H1 (cell line): ENCODE results near the gene PCED1B. TPM values are rescaled to one million over a fixed set of nuclear protein-coding genes. Genes with fewer than 3 reads are reported as not detected.

Source experiments
- CTCF ChIA-PET: fragments of 300-600 bp; sonication (Branson Sonifier 250); formaldehyde crosslinking; loops from one replicate; lab custom pipeline; 2021; ENCODE audit not compliant: partially characterized antibody; lab: Charles Lee
- POLR2A ChIA-PET: fragments of 300-600 bp; sonication (Branson Sonifier 250); formaldehyde crosslinking; loops from one replicate; lab custom pipeline; 2021; ENCODE audit warnings: inconsistent platforms; ENCODE audit not compliant: partially characterized antibody; lab: Charles Lee
- DNase-seq, 2 experiments: peaks; one replicate each; pipeline versions ENCODE4 v3.0.0 to v3.0.0-alpha.2; 2010 to 2022; ENCODE audit warnings: low spot score in 2 of 2, low read depth in 1 of 2, mixed read lengths in 1 of 2
- FAIRE-seq: peaks from 2 replicates; lab custom pipeline; 2011; peaks lifted over from hg19 to GRCh38; lab: Jason Lieb, UNC
- H2AFZ ChIP-seq: 2 replicates; pipeline ENCODE4 v1.8.1; 2012; ENCODE audit warnings: low read length, inconsistent platforms
- H2AK5ac ChIP-seq: 2 replicates; pipeline ENCODE4 v1.6.1; 2013; ENCODE audit warnings: low read depth, low read length
- H2BK120ac ChIP-seq: replicated peaks from 2 replicates; pipeline ENCODE3; 2013; ENCODE audit warnings: low read depth, low read length, inconsistent platforms
- H2BK12ac ChIP-seq: 2 replicates; pipeline ENCODE4 v1.6.1; 2013; ENCODE audit warnings: low read depth, low read length
- H2BK15ac ChIP-seq: 2 replicates; pipeline ENCODE4 v1.6.1; 2013; ENCODE audit warnings: low read length
- H2BK20ac ChIP-seq: 2 replicates; pipeline ENCODE4 v1.6.1; 2013; ENCODE audit warnings: low read length
- H2BK5ac ChIP-seq: 2 replicates; pipeline ENCODE4 v1.6.1; 2013; ENCODE audit warnings: low read depth, low read length
- H3K14ac ChIP-seq: 2 replicates; pipeline ENCODE4 v1.6.1; 2013; ENCODE audit warnings: inconsistent platforms; ENCODE audit not compliant: insufficient read length
- H3K18ac ChIP-seq: 2 replicates; pipeline ENCODE4 v1.6.1; 2013; ENCODE audit warnings: low read length; ENCODE audit errors: extremely low read depth
- H3K23ac ChIP-seq: 2 replicates; pipeline ENCODE4 v1.6.1; 2013; ENCODE audit warnings: inconsistent platforms; ENCODE audit not compliant: insufficient read length
- H3K23me2 ChIP-seq: 2 replicates; pipeline ENCODE4 v1.6.1; 2013; ENCODE audit warnings: low read depth, low read length
- H3K27ac ChIP-seq: 2 replicates; pipeline ENCODE4 v1.6.1; 2011; ENCODE audit warnings: low read depth, low read length, inconsistent platforms
- H3K27me3 ChIP-seq, 4 experiments: replicated peaks in 1 of 4; 1 replicate in 1 of 4; 2 replicates in 3 of 4; pipeline versions ENCODE4 v1.6.1 to v1.8.1; 2011 to 2013; ENCODE audit warnings: low read length in 3 of 4, mild to moderate bottlenecking in 3 of 4, inconsistent platforms in 2 of 4, mixed read lengths in 2 of 4, moderate library complexity in 1 of 4; ENCODE audit not compliant: control insufficient read depth in 3 of 4, insufficient read depth in 3 of 4; ENCODE audit errors: extremely low read depth in 1 of 4
- H3K36me3 ChIP-seq, 4 experiments: 2 replicates each; pipeline versions ENCODE4 v1.6.1 to v1.8.1; 2011 to 2013; ENCODE audit warnings: mild to moderate bottlenecking in 4 of 4, low read length in 3 of 4, moderate library complexity in 2 of 4, control low read depth in 1 of 4, inconsistent platforms in 1 of 4; ENCODE audit not compliant: insufficient read depth in 4 of 4, control insufficient read depth in 2 of 4
- H3K4ac ChIP-seq: replicated peaks from 2 replicates; pipeline ENCODE3; 2013; ENCODE audit warnings: low read length, low read depth, mixed read lengths, inconsistent platforms; ENCODE audit not compliant: insufficient read length
- H3K4me1 ChIP-seq, 4 experiments: replicated peaks in 1 of 4; 1 replicate in 1 of 4; 2 replicates in 3 of 4; pipeline versions ENCODE4 v1.6.1 to v1.8.1; 2011 to 2013; ENCODE audit warnings: low read length in 3 of 4, inconsistent platforms in 2 of 4, mixed read lengths in 1 of 4; ENCODE audit not compliant: insufficient read depth in 4 of 4, control insufficient read depth in 3 of 4
- H3K4me2 ChIP-seq, 2 experiments: 2 replicates each; pipeline versions ENCODE4 v1.6.1 to v1.8.1; 2011 to 2013; ENCODE audit warnings: low read depth in 2 of 2, low read length in 2 of 2, control low read depth in 1 of 2, inconsistent platforms in 1 of 2, mild to moderate bottlenecking in 1 of 2; ENCODE audit not compliant: insufficient read depth in 1 of 2
- H3K4me3 ChIP-seq, 4 experiments: fragments of 200-600, 300-600 bp in 1 of 4; sonication (generic), shearing (Covaris generic), sonication (Bioruptor Twin) in 1 of 4; 2 replicates each; pipeline versions ENCODE4 v1.5.1 to v1.8.1; 2011 to 2016; ENCODE audit warnings: low read length in 4 of 4, low read depth in 3 of 4, control low read depth in 2 of 4, inconsistent platforms in 2 of 4, mild to moderate bottlenecking in 2 of 4, mixed read lengths in 1 of 4, moderate library complexity in 1 of 4; ENCODE audit not compliant: insufficient read depth in 2 of 4; ENCODE audit errors: extremely low read depth in 1 of 4
- H3K56ac ChIP-seq: replicated peaks from 2 replicates; pipeline ENCODE3; 2013; ENCODE audit warnings: low read depth, mild to moderate bottlenecking, mixed read lengths, low read length, inconsistent platforms; ENCODE audit not compliant: insufficient read length
- H3K79me1 ChIP-seq: 2 replicates; pipeline ENCODE4 v1.6.1; 2013; ENCODE audit warnings: low read depth, low read length, control low read depth
- H3K79me2 ChIP-seq, 2 experiments: 2 replicates each; pipeline versions ENCODE4 v1.6.1 to v1.8.1; 2012 to 2013; ENCODE audit warnings: low read length in 2 of 2, mild to moderate bottlenecking in 2 of 2, inconsistent platforms in 1 of 2; ENCODE audit not compliant: insufficient read depth in 2 of 2, control insufficient read depth in 1 of 2
- H3K9ac ChIP-seq, 4 experiments: replicated peaks in 1 of 4; 1 replicate in 1 of 4; 2 replicates in 3 of 4; pipeline versions ENCODE4 v1.6.1 to v1.8.1; 2011 to 2013; ENCODE audit warnings: low read depth in 3 of 4, low read length in 3 of 4, control low read depth in 2 of 4, mild to moderate bottlenecking in 2 of 4, moderate library complexity in 2 of 4, inconsistent platforms in 1 of 4; ENCODE audit errors: extremely low read depth in 1 of 4
- H3K9me3 ChIP-seq, 2 experiments: 2 replicates each; pipeline versions ENCODE4 v1.6.1 to v1.8.1; 2012 to 2013; ENCODE audit warnings: mild to moderate bottlenecking in 2 of 2, moderate library complexity in 2 of 2, control low read depth in 1 of 2, inconsistent platforms in 1 of 2, low read depth in 1 of 2, low read length in 1 of 2, mixed read lengths in 1 of 2; ENCODE audit not compliant: insufficient read depth in 2 of 2
- H4K20me1 ChIP-seq, 2 experiments: replicated peaks in 1 of 2; 2 replicates each; pipeline versions ENCODE3 to v1.8.1; 2011 to 2013; ENCODE audit warnings: inconsistent platforms in 2 of 2, low read length in 2 of 2, mild to moderate bottlenecking in 1 of 2; ENCODE audit not compliant: insufficient read depth in 2 of 2, control insufficient read depth in 1 of 2
- H4K5ac ChIP-seq: 2 replicates; pipeline ENCODE4 v1.6.1; 2013; ENCODE audit warnings: low read length, low read depth, mixed read lengths, inconsistent platforms; ENCODE audit not compliant: insufficient read length
- H4K8ac ChIP-seq: 2 replicates; pipeline ENCODE4 v1.8.0; 2013; ENCODE audit warnings: mild to moderate bottlenecking, moderate library complexity, low read length, inconsistent platforms; ENCODE audit not compliant: insufficient read depth; ENCODE audit errors: extremely low read depth
- H4K91ac ChIP-seq: replicated peaks from 2 replicates; pipeline ENCODE3; 2013; ENCODE audit warnings: low read length, mixed read lengths, inconsistent platforms; ENCODE audit not compliant: insufficient read length
- CHD1 ChIP-seq: IDR thresholded peaks from 2 replicates; pipeline ENCODE4 v1.6.1; 2012; ENCODE audit warnings: low read depth, low read length, improper control_type of control experiment
- CHD2 ChIP-seq: IDR thresholded peaks from 2 replicates; pipeline ENCODE4 v1.6.1; 2012; ENCODE audit warnings: low read length, improper control_type of control experiment
- EGR1 ChIP-seq: IDR thresholded peaks from 2 replicates; pipeline ENCODE4 v1.6.1; 2011; ENCODE audit warnings: low read depth, low read length, borderline replicate concordance
- EP300 ChIP-seq, 2 experiments: IDR thresholded peaks; 1 replicate in 1 of 2; 2 replicates in 1 of 2; pipeline ENCODE4 v1.6.1; 2011 to 2012; ENCODE audit warnings: low read depth in 2 of 2, low read length in 2 of 2, mild to moderate bottlenecking in 2 of 2, borderline replicate concordance in 1 of 2, inconsistent platforms in 1 of 2, moderate library complexity in 1 of 2
- EZH2 ChIP-seq: fragments of 200-600 bp; sonication (generic); IDR thresholded peaks from 2 replicates; pipeline ENCODE4 v1.7.1; 2012; ENCODE audit warnings: low read depth, mild to moderate bottlenecking, moderate library complexity, low read length, inconsistent platforms; ENCODE audit not compliant: severe bottlenecking
- GTF2F1 ChIP-seq: IDR thresholded peaks from 2 replicates; pipeline ENCODE4 v1.6.1; 2012; ENCODE audit warnings: low read depth, low read length, improper control_type of control experiment, borderline replicate concordance
- JUN ChIP-seq: IDR thresholded peaks from 2 replicates; pipeline ENCODE4 v1.6.1; 2011; ENCODE audit warnings: low read depth, mild to moderate bottlenecking, improper control_type of control experiment, low read length
- KDM1A ChIP-seq: fragments of 200-600, 300-600 bp; sonication (generic); IDR thresholded peaks from 2 replicates; pipeline ENCODE4 v1.7.1; 2016; ENCODE audit warnings: mild to moderate bottlenecking, low read length, borderline replicate concordance
- MAFK ChIP-seq: IDR thresholded peaks from 2 replicates; pipeline ENCODE4 v1.6.1; 2012; ENCODE audit warnings: low read depth, mild to moderate bottlenecking, improper control_type of control experiment, low read length
- NANOG ChIP-seq: IDR thresholded peaks from 2 replicates; pipeline ENCODE4 v1.6.1; 2011; ENCODE audit warnings: low read length, low read depth, mild to moderate bottlenecking, inconsistent platforms; ENCODE audit not compliant: insufficient read depth, poor library complexity, severe bottlenecking
- PHF8 ChIP-seq: fragments of 200-600 bp; sonication (generic); conservative IDR thresholded peaks from 2 replicates; pipeline ENCODE4 v1.7.1; 2012; ENCODE audit warnings: low read depth, mild to moderate bottlenecking, inconsistent platforms, low read length, moderate library complexity
- SIX5 ChIP-seq: IDR thresholded peaks from 2 replicates; pipeline ENCODE4 v1.6.1; 2011; ENCODE audit warnings: mild to moderate bottlenecking, low read depth, low read length
- WGBS, 2 experiments: shearing (Covaris generic) in 1 of 2; methylation state at CpG; one replicate each; pipeline versions ENCODE4 v1.1.6 to v1.1.7; 2013 to 2015; ENCODE audit warnings: low lambda C conversion rate in 2 of 2, mixed read lengths in 2 of 2, inconsistent platforms in 1 of 2, low coverage in 1 of 2, missing lambda C conversion rate in 1 of 2; ENCODE audit not compliant: insufficient replicate concordance in 2 of 2, insufficient coverage in 1 of 2, insufficient read length in 1 of 2; ENCODE audit errors: extremely low coverage in 1 of 2, missing lambda C conversion rate in 1 of 2; 5-methylcytosine and 5-hydroxymethylcytosine counted together
- polyA plus RNA-seq, 7 experiments: library from polyadenylated mRNA; depleted of rRNA in 3 of 7; stranded (reverse) in 5 of 7; unstranded in 2 of 7; fragments of >200 nt in 5 of 7; fragments of 200-250 nt in 2 of 7; gene quantifications; 1 replicate in 5 of 7; 2 replicates in 1 of 7; 4 replicates in 1 of 7; pipeline versions ENCODE4 v1.2.1 to v1.2.3, GENCODE V29; 2011 to 2013; ENCODE audit warnings: missing spikeins in 2 of 7, mixed read lengths in 2 of 7
- total RNA-seq: library from RNA; stranded (reverse); fragmentation: NEBNext Ultra II Directional; extraction: Animal tissue kit (Norgen Biotek cat#: 25700); gene quantifications from 2 replicates; pipeline ENCODE4 v1.2.1, GENCODE V29; 2021
- TF ChIP-seq, protein P1 (sequence below): IDR thresholded peaks from 2 replicates; pipeline ENCODE4 v1.6.1; 2012; ENCODE audit warnings: inconsistent platforms

Gene PCED1B
- total and polyA plus RNA-seq, 2 of the 8 experiments (the other 6 are each of a cell fraction or from before 2014, with no cell fraction given), result 4.7 to 5.4 TPM

DNA sequence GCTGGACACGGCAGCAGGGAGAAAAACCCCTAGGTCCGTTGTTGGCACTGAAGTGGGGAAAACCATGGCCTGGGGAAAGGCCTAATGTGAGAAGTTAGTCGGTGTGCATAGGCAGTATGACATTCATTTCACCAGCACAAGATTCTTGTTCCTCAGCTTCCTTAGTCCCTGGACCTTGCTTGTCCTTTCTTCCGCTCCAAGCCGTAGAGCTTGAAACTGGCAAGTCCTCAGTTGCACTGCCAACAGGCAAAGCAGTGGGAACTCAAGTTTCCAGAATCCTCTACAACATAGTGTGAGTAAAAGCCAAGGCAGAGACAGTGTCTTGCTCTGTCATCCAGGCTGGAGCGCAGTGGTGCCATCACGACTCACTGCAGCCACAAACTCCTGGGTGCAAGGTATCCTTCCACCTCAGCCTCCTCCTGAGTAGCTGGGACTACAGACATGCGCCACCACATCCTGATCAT is 138.8 kb downstream of the PCED1B start:
- ChIA-PET POLR2A (no interaction called here), CTCF (interaction anchor here (1.0 to 2.1 kb wide), 2 partner anchors 9 to 27 kb away, joined by 3 to 6 read pairs; no protein-coding TSS in a partner anchor)
- FAIRE-seq, result no peak
- TF ChIP-seq KDM1A (no peak), GTF2F1 (no peak), EZH2 (no peak), CHD2 (no peak), JUN (no peak), EP300 (IDR thresholded peaks at IDR 0.05; ENCODE audit: borderline replicate concordance in 1 of 2, low read depth in 2 of 2, low read length in 2 of 2) (no peak), EGR1 (no peak), CHD1 (no peak), NANOG (no peak), MAFK (no peak), SIX5 (no peak), PHF8 (no peak)
- TF ChIP-seq, protein P1, sequence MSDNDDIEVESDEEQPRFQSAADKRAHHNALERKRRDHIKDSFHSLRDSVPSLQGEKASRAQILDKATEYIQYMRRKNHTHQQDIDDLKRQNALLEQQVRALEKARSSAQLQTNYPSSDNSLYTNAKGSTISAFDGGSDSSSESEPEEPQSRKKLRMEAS, result no peak

More for the DNA sequence above, 138.8 kb downstream of the PCED1B start:
- H2BK12ac ChIP-seq, result peak overlapping the region; percentile 63; the same call in 1 of the 2 replicates
- H4K5ac ChIP-seq, result no peak overlapping the region
- peaks cover 0 to 11% (median 2%) of the 10 kb centered on the region in 4 experiments; a peak in 5 of 7 replicates for H3K4me1 ChIP-seq
- no peak overlapping the region for H3K23ac ChIP-seq
- H3K36me3 ChIP-seq, result no peaks in the 10 kb centered on the region
- no peaks in the 10 kb centered on the region for H4K20me1 ChIP-seq
- no peak overlapping the region for H3K14ac ChIP-seq
- H3K4me2 ChIP-seq, result no peak overlapping the region
- no peak overlapping the region for H3K56ac ChIP-seq
- H2BK20ac ChIP-seq, result peak overlapping the region; percentile 76; the same call in 1 of the 2 replicates
- H2BK15ac ChIP-seq, result 0 out of 2 replicates have a peak overlapping the region, but pooled peaks have one; percentile 76
- H3K9me3 ChIP-seq, result no peaks in the 10 kb centered on the region
- peak overlapping the region; percentile 57; the same call in 1 of the 2 replicates for H2AK5ac ChIP-seq
- 93% methylated on average over 8 of the region's 8 CpGs; no CpG with 5 or more reads in 1 of the 2 experiments for whole genome bisulfite sequencing, 2 experiments
- no peak overlapping the region for H3K4me3 ChIP-seq
- H3K4ac ChIP-seq, result peak overlapping the region; percentile 81
- H2BK5ac ChIP-seq, result peak overlapping the region; percentile 36; the same call in 1 of the 2 replicates
- no peak overlapping the region for H4K8ac ChIP-seq
- no peak for DNase-seq
- H3K18ac ChIP-seq, result no peak overlapping the region
- no peak overlapping the region; the same call in 1 of the 2 replicates for H2AFZ ChIP-seq
- no peak overlapping the region for H3K27ac ChIP-seq
- no peaks in the 10 kb centered on the region for H3K23me2 ChIP-seq
- no peak overlapping the region for H4K91ac ChIP-seq
- no peak overlapping the region for H2BK120ac ChIP-seq
- no peak overlapping the region for H3K9ac ChIP-seq
- no peaks in the 10 kb centered on the region for H3K27me3 ChIP-seq
- no peaks in the 10 kb centered on the region for H3K79me2 ChIP-seq
- H3K79me1 ChIP-seq, result no peaks in the 10 kb centered on the region
